Prostate gland (tissue), 2 donors: ENCODE measurements around the gene KLF15. TPM values are rescaled to one million over a fixed set of nuclear protein-coding genes. Genes with fewer than 3 reads are reported as not detected.
A peak's percentile ranks its signal among the peaks of the same experiment; 100 is the strongest.

ENCODE experiments used
- DNase-seq: peaks from one replicate; pipeline ENCODE4 v3.0.0-alpha.2; 2019; ENCODE audit warnings: low spot score
- H3K27ac ChIP-seq, 2 donors: fragments of 200-600 bp; sonication (generic); 2 replicates each; pipeline ENCODE4 v1.5.1; 2017 to 2019
- H3K27me3 ChIP-seq: fragments of 200-600 bp; sonication (generic); replicated peaks from 2 replicates; pipeline ENCODE4 v1.5.1; 2019; ENCODE audit not compliant: insufficient read depth
- H3K36me3 ChIP-seq, 2 donors: fragments of 200-600 bp; sonication (generic); 1 replicate in 1 of 2; 2 replicates in 1 of 2; pipeline versions ENCODE4 v1.5.1 to v1.8.1; 2017 to 2019
- H3K4me1 ChIP-seq: fragments of 200-600 bp; sonication (generic); replicated peaks from 2 replicates; pipeline ENCODE4 v1.5.1; 2019
- H3K4me3 ChIP-seq, 2 donors: fragments of 200-600 bp; sonication (generic); 2 replicates each; pipeline ENCODE4 v1.5.1; 2017 to 2019
- H3K9me3 ChIP-seq: fragments of 200-600 bp; sonication (generic); 2 replicates; pipeline ENCODE4 v1.5.1; 2017
- POLR2A ChIP-seq: fragments of 450-650 bp; IDR thresholded peaks from one replicate; pipeline ENCODE4 v1.6.1; 2016; ENCODE audit warnings: antibody characterized with exemption, mild to moderate bottlenecking
- POLR2AphosphoS5 ChIP-seq: sonication (generic); formaldehyde crosslinking; IDR thresholded peaks from one replicate; pipeline ENCODE4 v1.6.1; 2017; ENCODE audit warnings: antibody characterized with exemption
- WGBS: methylation state at CpG from one replicate; pipeline ENCODE4 v1.1.5; 2018; 5-methylcytosine and 5-hydroxymethylcytosine counted together
- intact Hi-C: fragments of 100-400 bp; cut with DNase I; formaldehyde crosslinking; loops from one replicate; pipeline ENCODE4 v1.14.2; 2022
- total RNA-seq, 2 donors: library from RNA; depleted of rRNA; stranded (reverse); fragments of >200 nt; gene quantifications; one replicate each; pipeline ENCODE4 v1.1.0, GENCODE V29; 2016
- TF ChIP-seq, protein P1 (sequence below), 4 experiments: fragments of 200-600 bp in 2 of 4; fragments of 450-650 bp in 2 of 4; sonication (generic) in 2 of 4; IDR thresholded peaks; 1 replicate in 3 of 4; 2 replicates in 1 of 4; pipeline ENCODE4 v1.5.1; 2016 to 2019; ENCODE audit warnings: antibody characterized with exemption in 4 of 4, mild to moderate bottlenecking in 2 of 4, moderate library complexity in 2 of 4

The KLF15 gene
- total RNA-seq: 10 to 100 TPM; 52.7 to 72.6 TPM

DNA sequence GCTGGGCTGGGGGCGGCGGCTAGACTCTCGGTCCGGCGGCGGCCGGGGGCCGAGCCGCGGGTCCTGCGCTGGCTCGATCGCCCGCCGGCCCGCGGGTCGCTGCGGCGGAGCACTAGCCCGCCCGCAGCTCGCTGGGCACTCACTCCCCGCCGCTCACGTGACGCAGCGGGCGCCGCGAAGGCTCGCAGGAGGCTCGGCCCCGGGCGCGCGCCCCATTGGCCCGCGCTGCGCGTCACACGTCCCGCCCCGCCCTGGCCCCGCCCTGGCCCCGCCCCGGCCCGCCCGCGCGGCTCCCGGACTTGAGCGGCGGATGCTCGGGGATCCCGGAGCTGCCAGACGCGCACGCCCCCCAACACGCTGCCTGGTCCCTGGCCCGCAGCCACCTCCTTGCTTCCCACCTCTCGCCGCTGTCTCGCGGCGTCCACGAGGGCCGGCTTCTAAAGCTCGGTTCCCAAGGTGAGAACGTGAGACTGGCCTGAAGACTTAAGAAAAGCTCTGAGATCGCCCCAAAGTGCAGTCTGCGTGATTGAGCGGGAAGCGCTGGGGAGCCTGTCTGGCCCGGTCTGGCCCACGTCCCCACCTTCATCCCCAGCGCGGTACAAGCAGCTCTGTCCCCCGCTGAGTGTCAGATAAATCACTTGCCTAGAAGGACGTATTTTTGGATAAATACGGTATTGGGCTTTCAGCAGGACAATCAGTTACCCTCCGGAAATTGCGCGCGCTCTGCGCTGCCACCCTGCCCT is at the start of gene KLF15:
KLF15 (minus strand) TSS at position 114 of the 743 bp plus-strand sequence. CDS start 4,486 bp downstream, outside the sequence.
- intact Hi-C loops: no loop called here
- Histone ChIP-seq H3K4me1 (peaks cover 10% of the 10 kb centered on the region), H3K36me3 (peaks cover 0 to 4% of the 10 kb centered on the region in 2 donors), H3K27me3 (no peaks in the 10 kb centered on the region), H3K9me3 (no peaks in the 10 kb centered on the region), H3K27ac (peak within 1 kb of the TSS; percentile 97 to 98), H3K4me3 (peak within 1 kb of the TSS; percentile 96 to 98)
- TF ChIP-seq POLR2AphosphoS5 (peak; percentile 57), POLR2A (peak; percentile 60)
- TF ChIP-seq, protein P1, sequence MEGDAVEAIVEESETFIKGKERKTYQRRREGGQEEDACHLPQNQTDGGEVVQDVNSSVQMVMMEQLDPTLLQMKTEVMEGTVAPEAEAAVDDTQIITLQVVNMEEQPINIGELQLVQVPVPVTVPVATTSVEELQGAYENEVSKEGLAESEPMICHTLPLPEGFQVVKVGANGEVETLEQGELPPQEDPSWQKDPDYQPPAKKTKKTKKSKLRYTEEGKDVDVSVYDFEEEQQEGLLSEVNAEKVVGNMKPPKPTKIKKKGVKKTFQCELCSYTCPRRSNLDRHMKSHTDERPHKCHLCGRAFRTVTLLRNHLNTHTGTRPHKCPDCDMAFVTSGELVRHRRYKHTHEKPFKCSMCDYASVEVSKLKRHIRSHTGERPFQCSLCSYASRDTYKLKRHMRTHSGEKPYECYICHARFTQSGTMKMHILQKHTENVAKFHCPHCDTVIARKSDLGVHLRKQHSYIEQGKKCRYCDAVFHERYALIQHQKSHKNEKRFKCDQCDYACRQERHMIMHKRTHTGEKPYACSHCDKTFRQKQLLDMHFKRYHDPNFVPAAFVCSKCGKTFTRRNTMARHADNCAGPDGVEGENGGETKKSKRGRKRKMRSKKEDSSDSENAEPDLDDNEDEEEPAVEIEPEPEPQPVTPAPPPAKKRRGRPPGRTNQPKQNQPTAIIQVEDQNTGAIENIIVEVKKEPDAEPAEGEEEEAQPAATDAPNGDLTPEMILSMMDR (IDR thresholded peaks at IDR 0.05): no peak
- under 1% methylated on average over 32 of the region's 86 CpGs for WGBS
- peak; percentile 90 for DNase-seq

DNA sequence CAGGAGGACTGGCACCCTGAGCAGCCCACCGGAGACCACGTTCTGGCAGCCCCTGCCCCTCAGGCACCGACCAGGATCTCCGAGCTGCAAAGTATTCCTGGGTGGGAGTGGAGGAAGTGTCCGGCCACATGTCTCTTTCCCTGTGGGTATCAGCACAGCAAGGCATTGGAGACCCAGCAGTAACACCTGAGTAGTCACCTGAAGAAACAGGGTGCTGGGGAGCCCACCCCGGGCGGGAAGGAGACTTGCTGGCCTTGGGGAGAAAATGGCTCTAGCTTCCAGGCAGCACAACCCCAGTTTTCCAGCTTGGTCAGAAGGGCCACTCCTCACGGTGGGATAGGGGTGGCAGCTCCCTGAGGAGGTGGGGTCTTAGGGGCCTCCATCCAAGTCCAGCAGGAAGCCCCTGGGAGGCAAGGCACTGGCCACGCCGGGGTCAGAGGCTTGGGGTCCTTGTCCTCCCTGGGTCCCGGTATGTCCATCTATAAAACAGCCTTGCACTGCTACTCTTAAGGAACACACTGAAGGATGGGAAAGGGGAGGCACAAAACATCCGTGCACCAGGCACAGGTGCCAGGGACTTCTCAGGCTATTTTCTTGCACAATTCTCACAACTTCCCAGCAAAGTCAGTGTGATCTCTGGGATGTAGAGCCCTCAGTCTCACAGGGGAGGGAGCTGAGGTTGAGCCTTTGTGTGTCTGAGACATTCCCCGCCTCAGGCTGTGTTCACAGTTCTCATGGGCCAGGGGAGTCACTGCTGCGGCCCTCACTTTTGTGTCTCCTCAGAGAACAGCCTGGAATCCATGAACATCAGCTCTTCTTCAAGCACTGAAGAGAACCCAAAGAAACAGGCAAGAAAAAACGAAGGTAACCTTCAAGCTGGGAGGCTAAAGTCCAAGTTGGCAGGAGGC is 49.4 kb upstream of the KLF15 start:
- intact Hi-C loops: no loop called here
- WGBS: 94% methylated on average over 13 of the region's 15 CpGs
- Histone ChIP-seq H3K4me1 (no peaks in the 10 kb centered on the region), H3K27ac (no peak overlapping the region), H3K9me3 (no peaks in the 10 kb centered on the region), H3K4me3 (no peak overlapping the region), H3K27me3 (no peaks in the 10 kb centered on the region), H3K36me3 (no peaks in the 10 kb centered on the region)
- DNase-seq: no peak
- TF ChIP-seq POLR2AphosphoS5 (no peak), POLR2A (no peak)
- TF ChIP-seq, protein P1 (IDR thresholded peaks at IDR 0.05): no peak

DNA sequence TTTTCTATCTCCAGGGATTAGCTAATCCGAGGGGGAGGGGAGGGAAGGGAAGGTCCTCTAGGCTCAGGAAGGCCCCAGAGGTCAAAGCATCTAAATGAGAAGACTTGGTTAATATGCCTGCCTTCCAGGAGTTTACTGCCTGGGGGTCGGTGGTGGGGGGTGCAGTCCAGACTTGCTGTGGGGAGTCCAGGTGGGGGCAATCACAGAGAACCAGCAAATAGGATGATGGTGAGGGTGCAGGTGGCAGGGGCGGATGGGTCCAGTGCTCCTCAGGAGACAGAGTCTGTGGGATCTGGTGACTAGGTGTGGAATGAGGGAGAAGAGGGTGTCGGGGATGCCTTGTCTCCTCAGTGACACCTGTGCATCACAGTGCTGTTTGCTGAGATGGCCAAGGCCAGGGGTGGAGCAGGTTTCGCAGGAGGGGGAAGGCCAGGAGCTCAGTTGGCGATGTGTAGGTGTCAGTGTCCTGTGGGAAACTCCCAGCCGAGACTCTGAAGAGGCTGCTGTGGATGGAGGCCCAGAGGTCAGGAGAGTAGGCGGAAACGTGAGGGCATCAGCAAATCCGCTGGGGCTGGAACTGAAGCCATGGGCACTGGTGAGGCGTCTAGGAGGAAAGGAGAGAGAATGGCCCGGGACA is 45.6 kb upstream of the KLF15 start:
- Histone ChIP-seq H3K4me3 (no peak overlapping the region), H3K36me3 (no peaks in the 10 kb centered on the region), H3K27ac (no peak overlapping the region), H3K9me3 (no peaks in the 10 kb centered on the region), H3K4me1 (no peaks in the 10 kb centered on the region), H3K27me3 (no peaks in the 10 kb centered on the region)
- TF ChIP-seq, protein P1 (IDR thresholded peaks at IDR 0.05): no peak
- TF ChIP-seq POLR2A: no peak
- no peak for TF ChIP-seq POLR2AphosphoS5
- intact Hi-C loops: no loop called here
- WGBS: 89% methylated on average over 12 of the region's 12 CpGs
- DNase-seq: no peak

DNA sequence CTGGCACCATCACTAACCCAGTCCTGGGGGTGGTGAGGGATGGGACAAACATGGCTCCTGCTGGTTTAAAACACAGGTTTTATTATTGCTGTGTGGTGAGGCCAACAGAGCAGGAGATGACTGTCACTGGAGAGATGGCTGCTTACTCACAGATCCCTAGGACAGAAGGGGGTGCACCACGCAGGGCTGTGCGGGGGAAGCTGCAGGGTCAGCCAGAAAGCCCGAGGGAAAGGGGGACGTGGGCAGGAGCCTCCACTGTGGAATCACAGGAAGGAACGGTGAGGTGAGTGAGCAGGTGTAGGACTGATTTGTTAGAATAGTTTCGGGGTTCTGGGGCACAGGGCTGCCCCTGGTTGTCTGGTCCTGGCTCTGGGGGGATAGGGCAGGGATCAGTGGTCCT is 45.0 kb upstream of the KLF15 start:
- H3K9me3 ChIP-seq: no peaks in the 10 kb centered on the region
- TF ChIP-seq, protein P1 (IDR thresholded peaks at IDR 0.05): no peak
- TF ChIP-seq POLR2AphosphoS5 (no peak), POLR2A (no peak)
- WGBS: 83% methylated on average over 6 of the region's 6 CpGs
- H3K36me3 ChIP-seq: no peaks in the 10 kb centered on the region
- H3K27ac ChIP-seq: no peak overlapping the region
- H3K4me1 ChIP-seq: no peaks in the 10 kb centered on the region
- DNase-seq: no peak
- no peak overlapping the region for H3K4me3 ChIP-seq
- H3K27me3 ChIP-seq: no peaks in the 10 kb centered on the region
- intact Hi-C loops: no loop called here
